HUES64 (cell line): ENCODE measurements around the gene PARP14.

ENCODE experiments used
- H3K27ac ChIP-seq: 2 replicates; pipeline ENCODE4 v1.7.0; 2013; ENCODE audit warnings: low read depth, low read length, inconsistent platforms
- H3K27me3 ChIP-seq: 2 replicates; pipeline ENCODE4 v1.6.1; 2013; ENCODE audit warnings: mild to moderate bottlenecking, low read length; ENCODE audit not compliant: insufficient read depth
- H3K36me3 ChIP-seq: 2 replicates; pipeline ENCODE4 v1.6.1; 2013; ENCODE audit warnings: mild to moderate bottlenecking, low read length; ENCODE audit not compliant: insufficient read depth
- H3K4me1 ChIP-seq: 2 replicates; pipeline ENCODE4 v1.6.1; 2013; ENCODE audit warnings: mild to moderate bottlenecking, low read length, moderate library complexity; ENCODE audit not compliant: insufficient read depth
- H3K4me3 ChIP-seq: 2 replicates; pipeline ENCODE4 v1.5.1; 2013; ENCODE audit warnings: mild to moderate bottlenecking, low read length, moderate library complexity
- H3K9ac ChIP-seq: 2 replicates; pipeline ENCODE4 v1.6.1; 2013; ENCODE audit warnings: mild to moderate bottlenecking, low read depth, low read length
- H3K9me3 ChIP-seq: 2 replicates; pipeline ENCODE4 v1.6.1; 2013; ENCODE audit warnings: low read depth, low read length; ENCODE audit not compliant: insufficient read depth
- WGBS: fragments of 150-250, 120-280 bp; methylation state at CpG from one replicate; pipeline ENCODE4 v1.1.7; 2013; ENCODE audit warnings: missing lambda C conversion rate; 5-methylcytosine and 5-hydroxymethylcytosine counted together

PARP14 gene

GRCh38 chr3:122773944-122774509, 93.4 kb downstream of the PARP14 start:
- H3K36me3 ChIP-seq = peaks cover 6% of the 10 kb centered on the region
- no peak overlapping the region for H3K9ac ChIP-seq
- no peaks in the 10 kb centered on the region for H3K27me3 ChIP-seq
- no peak overlapping the region for H3K27ac ChIP-seq
- no peaks in the 10 kb centered on the region for H3K9me3 ChIP-seq
- peaks cover 10% of the 10 kb centered on the region for H3K4me1 ChIP-seq
- WGBS = 96% methylated on average over 3 of the region's 3 CpGs
- no peak overlapping the region for H3K4me3 ChIP-seq

GRCh38 chr3:122774564-122774963, 93.9 kb downstream of the PARP14 start:
- Histone ChIP-seq H3K4me3 (no peak overlapping the region), H3K27ac (no peak overlapping the region), H3K36me3 (peaks cover 6% of the 10 kb centered on the region), H3K9me3 (no peaks in the 10 kb centered on the region), H3K4me1 (peaks cover 10% of the 10 kb centered on the region), H3K27me3 (no peaks in the 10 kb centered on the region), H3K9ac (no peak overlapping the region)
- whole genome bisulfite sequencing = 93% methylated on average over 3 of the region's 3 CpGs

- H3K27me3 ChIP-seq = no peaks in the 10 kb centered on the region
- H3K9me3 ChIP-seq = peaks cover 5% of the 10 kb centered on the region; the same call in 1 of the 2 replicates
- H3K4me1 ChIP-seq = peaks cover 10% of the 10 kb centered on the region
- no peak overlapping the region for H3K27ac ChIP-seq
- WGBS = 100% methylated on average over 1 of the region's 5 CpGs
- H3K36me3 ChIP-seq = peaks cover 5% of the 10 kb centered on the region; the same call in 1 of the 2 replicates
- H3K4me3 ChIP-seq = no peak overlapping the region
- H3K9ac ChIP-seq = no peak overlapping the region
Measured at GRCh38 chr3:122776675-122777468, 96.2 kb downstream of the PARP14 start.

- H3K4me1 ChIP-seq = peaks cover 10% of the 10 kb centered on the region
- peaks cover 5% of the 10 kb centered on the region; the same call in 1 of the 2 replicates for H3K36me3 ChIP-seq
- H3K9me3 ChIP-seq = peaks cover 8% of the 10 kb centered on the region; the same call in 1 of the 2 replicates
- WGBS = 71% methylated on average over 3 of the region's 3 CpGs
- H3K4me3 ChIP-seq = no peak overlapping the region
- no peak overlapping the region for H3K27ac ChIP-seq
- H3K27me3 ChIP-seq = no peaks in the 10 kb centered on the region
- H3K9ac ChIP-seq = no peak overlapping the region
Measured at GRCh38 chr3:122777563-122777962, 96.9 kb downstream of the PARP14 start.
